ENCODE data around the gene TALDO1.

Gene TALDO1

DNA sequence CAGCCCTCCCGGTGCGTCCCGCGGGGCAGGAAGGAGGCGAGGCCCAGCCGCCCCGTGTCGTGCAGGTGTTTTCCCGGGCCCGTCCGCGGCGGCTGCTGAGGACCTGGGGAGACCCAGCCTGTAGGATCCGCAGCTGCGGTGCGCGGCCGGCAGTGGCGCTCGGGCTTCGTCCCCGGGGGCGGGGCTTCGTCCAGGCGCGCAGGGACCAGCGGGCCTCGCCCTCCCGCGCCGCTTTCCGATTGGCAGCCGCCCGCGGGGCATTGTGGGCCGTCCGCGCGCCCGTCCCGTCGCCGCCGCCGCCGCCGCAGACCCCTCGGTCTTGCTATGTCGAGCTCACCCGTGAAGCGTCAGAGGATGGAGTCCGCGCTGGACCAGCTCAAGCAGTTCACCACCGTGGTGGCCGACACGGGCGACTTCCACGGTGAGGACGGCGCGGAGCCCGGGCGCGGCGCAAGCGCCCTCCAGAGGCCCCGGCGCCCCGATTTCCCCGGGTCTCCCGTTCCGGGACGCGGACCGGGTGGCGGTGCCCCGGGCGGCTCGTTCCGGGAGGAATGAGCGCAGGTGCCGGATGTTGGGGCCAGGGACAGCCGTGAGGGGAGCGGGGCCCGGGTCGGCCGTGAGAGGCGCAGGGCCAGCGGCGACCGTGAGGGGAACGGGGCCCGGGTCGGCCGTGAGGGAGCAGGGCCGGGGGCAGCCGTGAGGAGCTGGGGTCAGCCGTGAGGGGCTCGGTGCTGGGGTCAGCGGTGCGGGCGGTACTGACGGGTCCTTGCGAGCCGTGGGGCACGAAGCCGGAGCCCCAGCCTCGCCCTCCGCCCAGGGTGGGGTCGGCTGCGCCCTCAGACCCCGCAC lies at the start of gene TALDO1:
TSS of gene TALDO1 (plus strand) at position 307 of the 849 bp plus-strand sequence. CDS start at position 325, 18 bp downstream.
- peak; percentile 80 for DNase-seq

DNA sequence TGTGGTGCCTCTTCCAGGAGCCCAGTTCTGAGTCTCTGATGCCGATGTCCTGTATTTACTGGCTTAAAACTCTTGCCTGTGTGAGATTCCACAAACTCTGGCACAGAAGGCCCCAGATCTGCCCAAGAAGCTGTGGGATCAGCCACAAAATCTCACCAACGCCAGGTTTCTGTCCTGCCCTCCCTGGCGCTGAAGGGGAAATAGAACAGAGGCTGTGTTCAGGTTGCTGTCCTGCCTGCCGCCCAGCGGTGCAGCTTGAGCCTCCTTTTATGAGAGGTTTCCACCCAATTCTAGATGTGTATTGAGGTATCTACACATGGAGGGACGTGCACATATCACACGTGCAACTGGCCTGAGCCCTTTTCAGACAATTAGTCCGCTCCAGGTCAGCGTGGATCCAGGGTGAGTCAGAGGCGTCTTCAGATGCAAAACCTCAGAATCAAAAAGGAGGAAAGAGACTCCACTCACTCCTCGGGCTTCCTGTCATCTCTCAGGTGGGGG lies 49.4 kb upstream of the TALDO1 start:
- DNase-seq = peak; percentile 53

DNA sequence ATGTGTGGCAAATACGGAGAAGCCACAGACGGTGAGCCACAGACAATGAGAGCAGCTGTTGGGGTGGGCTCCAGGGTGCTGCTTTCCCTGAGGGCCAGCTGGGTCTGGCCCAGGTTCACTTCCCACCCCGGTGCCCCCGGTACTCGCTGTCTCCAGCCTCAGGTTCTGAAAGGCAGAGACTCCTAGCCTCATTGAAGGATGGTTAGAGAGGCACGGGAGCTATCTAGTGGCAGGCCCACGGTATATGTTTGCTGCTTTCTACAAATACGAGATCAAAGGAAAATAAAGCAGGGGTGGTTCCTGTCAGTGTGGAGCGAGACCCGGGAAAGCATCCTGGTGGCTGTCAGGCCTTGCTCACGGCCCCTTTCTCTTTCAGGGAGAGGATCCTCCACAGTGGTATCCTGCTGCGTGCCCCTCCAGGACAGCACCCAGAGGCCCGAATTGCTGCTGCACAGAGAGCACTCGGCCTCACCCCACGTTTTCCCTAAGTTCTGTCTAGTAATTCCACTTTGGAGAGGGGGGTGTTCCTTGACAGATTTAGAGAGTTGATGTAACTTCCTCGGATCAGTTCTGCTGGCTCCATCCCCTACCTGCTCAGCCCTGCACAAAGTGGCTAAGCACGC lies 48.7 kb upstream of the TALDO1 start:
- no peak for DNase-seq

DNA sequence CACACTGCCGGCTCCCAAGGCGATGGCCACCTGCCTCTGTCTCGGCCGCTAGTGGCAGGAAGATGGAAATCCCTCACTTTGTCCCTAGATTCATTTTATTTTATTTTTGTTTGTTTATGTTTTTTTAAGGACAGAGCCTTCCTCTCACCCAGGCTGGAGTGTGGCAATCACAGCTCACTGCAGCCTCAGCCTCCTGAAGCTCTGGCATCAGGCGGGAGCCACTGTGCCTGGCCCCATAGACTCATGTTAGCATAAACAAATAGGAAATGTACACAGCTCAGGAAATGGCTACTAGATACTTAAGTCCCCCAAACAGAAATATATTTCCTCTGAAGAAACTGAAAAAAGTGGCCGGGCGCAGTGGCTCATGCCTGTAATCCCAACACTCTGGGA lies 48.2 kb upstream of the TALDO1 start:
- no peak for DNase-seq

DNA sequence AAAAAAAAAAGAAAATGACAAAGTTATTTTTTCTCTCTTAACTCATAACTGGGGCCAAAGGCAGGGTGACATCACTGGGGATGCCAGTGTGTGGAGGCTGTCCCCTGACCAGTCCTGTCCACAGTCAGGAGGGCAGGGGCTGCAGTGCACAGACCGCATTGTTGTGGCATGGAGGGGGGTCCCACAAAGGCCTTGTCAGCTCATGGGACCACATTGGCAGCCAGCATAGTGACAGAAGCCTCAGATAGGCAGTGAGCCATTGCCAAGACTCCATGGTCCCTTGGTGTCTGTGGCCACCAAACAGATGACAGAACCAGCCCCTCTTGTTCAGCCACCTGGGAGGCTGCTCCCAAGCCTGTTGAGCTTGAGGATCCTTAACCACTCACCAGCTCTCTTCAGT lies 47.5 kb upstream of the TALDO1 start:
- no peak for DNase-seq

DNA sequence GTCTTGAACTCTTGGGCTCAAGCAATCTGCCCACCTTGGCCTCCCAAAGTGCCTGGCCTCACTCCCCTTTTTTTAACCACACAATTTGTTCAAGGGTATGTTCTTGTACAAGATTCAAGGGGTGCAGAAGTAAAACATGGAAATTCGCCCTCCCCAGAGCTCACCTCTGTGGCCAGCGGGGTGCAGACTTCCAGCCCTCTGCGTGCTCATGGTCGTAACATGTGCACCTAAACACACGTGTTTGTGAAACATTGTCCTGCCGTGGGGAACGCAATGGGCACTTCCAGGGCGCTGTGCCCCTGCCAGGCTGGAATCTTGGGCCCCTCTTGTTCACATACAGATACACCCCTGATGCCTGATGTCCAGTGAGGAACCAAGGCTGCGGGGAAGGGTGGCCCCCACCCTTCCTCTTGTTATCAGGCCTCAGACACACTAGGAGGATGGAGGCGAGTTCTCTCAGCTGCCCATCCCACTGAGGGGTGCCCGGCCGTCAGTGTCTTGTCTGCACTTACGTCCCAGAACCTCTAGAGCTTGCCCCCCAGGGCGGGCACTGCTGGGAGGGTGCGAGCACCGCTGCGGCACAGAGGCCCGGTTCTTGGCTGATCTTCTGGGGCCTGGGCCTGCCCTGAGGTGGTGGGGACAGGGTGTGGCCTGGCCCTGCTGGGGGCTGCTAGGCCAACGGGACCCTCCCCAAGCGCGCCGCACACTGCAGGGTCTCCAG lies 45.4 kb upstream of the TALDO1 start:
- DNase-seq = no peak

DNA sequence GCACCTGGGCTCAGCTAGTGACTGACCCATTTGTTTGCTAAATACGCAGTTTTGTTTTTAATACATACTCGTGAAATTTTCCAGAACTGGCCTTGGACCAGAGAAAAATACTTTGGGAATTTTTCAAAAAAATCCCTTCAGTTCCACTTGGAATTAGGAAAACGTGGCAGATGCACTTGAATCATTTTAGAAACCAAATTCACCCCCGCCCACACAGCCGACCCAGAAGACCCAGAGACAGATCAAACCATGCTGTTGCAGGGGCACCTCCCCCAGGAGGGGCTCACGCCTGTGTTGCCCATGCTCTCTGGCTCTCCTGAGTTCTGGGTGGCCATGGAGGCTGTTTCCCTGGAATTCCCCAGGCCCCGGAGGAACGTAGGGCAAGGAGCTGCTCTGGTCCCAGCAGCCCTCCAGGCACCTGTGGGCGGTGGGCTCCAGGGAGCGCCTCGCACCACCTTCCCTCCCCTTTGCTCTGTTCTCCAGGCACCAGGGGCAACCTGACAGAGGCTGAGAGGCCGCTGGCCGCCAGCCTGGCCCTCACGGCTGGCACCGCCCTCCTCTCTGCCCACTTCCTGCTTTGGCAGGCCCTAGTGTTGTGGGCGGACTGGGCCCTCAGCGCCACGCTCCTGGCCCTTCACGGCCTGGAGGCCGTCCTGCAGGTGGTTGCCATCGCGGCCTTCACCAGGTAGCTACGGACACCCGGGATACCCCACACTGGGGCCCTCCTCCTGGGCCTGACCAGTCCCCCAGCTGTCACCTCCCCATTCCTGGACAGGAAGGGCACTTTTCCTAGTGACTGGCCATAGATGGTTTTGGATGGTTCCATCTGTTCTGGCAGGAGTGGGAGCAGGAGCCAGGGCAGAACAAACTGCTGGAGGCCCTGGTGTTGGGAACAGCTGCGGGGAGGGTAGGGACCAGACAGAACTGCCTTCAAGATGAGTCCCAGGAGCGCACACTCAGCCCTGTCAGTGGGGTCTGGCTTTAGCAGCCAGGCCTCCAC lies 44.5 kb upstream of the TALDO1 start:
- DNase-seq = no peak

DNA sequence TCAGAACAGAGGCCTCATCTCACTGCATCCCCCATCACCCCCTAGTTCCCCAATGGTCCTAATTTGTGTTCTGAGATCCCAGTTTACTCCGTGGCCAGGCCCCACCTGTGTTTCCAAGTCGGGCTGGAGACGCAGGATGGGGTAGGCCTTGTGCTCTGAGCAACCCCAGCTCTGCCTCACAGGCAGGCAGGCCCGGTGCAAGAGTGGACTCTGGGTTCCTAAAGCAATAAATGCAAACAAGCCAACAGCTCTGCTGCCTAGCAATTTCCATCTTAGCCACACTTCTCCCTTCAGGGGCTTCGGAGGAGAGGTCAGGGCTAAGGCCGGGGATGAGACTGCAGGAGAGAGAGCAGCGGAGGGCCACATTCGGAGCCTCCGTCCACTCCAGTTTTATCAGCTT lies 43.8 kb upstream of the TALDO1 start:
- no peak for DNase-seq

DNA sequence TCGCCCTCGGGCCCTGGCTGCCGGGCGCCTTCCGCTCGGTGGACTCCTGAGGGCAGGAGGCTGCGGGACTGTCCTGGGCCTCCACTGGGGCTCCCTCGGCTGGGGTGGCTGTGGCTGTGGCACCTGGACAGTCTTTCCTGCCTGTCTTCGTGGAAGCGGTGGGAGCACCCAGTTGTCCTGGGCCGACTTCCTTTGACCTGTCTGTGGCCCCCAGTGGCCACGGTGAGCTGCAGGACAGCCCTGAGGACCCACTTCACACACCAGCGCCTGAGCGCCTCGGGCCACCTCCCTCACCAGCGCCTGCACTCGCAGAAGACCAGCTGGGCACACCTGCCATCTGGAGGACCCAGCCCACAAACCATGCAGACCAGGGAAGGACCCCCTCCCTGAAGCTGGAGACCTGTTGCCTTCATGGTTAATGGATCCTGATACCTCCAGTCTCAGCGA lies 43.0 kb upstream of the TALDO1 start:
- DNase-seq = no peak

DNA sequence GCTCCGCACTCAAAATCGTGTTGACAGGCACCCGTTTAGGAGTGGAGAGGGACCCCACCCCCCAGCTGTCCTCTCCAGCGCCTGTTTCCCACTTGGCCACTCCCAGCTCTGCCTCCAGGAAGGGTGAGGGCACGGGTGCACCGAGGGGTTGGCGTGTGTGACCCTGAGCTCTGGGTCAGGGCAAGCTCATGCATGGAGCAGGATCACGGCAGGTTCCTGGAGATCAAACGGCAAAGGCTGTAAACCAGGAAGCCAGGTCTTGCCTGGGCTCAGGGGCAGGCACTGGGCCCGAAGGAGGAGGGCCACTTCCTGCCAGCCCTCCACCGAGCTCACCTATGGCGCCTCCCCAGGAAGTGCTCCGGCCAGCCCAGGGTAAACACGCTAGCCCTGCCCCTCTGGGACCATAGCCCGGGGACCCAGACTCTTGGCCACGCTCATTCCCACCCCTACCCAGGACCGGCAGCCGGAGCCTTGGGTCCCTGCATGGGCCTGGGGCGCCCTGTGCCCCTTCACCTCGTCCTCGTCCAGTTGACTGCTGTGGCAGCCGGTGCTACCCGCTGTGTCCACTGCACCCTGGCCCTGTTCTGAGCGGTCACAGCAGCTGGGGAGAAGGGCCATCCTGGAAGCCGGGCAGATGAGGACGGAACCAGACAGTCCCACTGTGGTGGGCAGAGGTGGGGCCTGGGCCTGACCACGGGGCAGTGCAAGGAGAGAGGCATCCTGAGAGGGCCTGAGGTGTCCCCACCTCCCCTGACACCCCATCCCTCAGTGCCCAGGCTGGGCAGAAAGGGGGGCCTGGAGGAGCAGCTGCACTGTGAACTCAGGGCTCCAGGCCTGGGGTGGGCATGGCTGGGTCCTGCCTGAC lies 42.3 kb upstream of the TALDO1 start:
- DNase-seq = no peak

DNA sequence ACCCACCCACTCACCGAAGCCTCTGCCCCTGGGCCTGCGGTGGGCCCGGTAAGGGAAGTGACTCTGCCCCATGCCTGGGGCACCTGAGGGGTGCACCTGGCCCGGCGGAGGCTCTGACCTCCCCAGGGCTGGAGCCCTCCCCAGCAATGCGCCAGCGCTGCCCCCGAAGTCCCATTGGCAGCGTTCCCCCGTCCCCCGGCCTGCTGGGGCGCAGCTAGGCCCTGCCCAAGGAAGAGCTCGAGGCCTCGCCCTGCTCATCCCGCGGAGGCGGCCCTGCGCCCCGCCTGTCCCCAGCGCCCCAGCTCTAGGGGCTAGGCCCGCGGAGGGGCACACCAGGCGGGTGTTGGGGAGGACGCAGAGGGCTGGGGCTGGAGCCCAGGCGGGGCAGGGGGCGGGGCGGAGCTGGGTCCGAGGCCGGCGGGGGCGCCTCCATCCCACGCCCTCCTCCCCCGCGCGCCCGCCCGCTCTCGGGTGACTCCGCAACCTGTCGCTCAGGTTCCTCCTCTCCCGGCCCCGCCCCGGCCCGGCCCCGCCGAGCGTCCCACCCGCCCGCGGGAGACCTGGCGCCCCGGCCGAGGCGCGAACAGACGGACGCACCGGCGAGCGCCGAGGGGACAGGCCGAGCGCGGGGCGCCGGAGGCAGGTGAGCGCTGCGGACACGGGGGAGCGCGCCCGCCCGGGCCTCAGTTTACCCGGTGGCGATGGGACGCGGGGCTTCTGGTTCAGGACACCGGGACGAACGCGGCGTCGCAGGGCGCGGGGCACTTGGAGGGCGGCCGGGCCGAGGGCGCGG lies 41.4 kb upstream of the TALDO1 start, which contains the start of gene EPS8L2:
TSS of gene EPS8L2 (plus strand) at position 586 of the 793 bp plus-strand sequence. CDS start 3,177 bp downstream, outside the sequence.
- no peak for DNase-seq

DNA sequence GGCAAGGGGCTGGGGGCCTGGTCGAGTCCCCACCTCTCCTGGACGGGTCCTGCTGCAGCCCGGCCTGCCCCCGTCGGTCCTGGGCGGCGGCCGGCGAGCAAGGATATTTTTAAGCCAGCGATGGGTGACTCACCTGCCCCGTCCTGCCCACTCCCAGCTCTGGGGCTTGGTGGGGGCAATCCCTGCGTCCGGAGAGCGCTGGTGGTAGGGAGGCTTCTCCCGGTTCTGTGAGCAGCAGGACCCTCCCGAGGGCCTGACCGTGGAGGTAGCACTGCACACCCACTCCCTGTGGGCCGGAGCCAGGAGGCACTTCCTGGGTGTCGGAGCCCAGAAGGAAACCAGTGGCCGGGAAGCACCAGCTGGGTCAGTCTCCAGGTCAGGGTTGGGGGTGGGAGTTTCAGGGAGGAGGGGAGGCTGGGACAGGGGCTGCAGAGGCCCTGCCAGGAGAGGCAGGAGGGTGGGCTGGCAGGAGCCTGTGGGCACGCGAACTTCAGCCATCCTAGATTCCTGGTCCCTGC lies 40.8 kb upstream of the TALDO1 start:
- peak; percentile 29 for DNase-seq

DNA sequence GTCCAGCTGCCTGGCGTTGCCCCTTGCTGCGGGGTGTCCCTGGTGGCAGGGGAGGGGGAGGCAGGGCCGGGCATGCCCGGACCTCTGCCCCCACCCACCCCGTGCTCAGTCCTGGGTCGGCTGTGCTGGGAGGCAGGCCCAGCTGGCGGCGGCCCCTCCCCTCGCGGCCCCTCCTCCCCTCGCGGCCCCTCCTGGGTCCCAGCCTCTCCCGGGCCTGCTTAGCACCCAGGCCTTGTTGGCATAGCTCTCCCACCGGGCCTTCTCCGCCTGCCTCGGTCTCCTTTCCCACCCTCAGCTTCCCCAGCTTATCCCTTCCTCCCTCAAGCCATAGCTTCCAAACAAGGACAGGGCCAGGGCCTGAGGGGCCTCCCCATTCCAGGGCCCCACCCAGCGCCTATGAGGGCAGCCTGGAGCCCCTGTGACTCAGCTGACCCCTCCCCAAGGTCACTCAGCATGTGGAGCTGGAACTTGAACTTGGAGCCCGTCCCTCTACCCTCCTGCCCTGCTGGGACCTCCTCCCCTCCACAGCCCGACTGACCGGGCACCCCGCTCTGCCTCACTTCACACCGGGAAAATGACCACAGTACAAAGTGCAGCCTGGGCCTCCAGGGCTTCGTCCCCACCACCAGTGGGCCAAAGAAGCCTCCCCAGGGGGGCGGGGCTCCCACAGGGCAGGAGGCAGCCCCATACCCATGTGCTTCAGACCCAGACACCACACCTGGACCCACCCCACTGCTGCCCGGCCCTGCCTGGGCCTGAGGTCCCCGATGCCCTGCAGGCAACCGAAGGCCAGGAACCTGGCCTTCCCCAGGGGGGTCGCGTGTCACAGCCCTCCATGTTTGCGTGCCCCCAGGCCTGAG lies 40.1 kb upstream of the TALDO1 start:
- peak; percentile 26 for DNase-seq

DNA sequence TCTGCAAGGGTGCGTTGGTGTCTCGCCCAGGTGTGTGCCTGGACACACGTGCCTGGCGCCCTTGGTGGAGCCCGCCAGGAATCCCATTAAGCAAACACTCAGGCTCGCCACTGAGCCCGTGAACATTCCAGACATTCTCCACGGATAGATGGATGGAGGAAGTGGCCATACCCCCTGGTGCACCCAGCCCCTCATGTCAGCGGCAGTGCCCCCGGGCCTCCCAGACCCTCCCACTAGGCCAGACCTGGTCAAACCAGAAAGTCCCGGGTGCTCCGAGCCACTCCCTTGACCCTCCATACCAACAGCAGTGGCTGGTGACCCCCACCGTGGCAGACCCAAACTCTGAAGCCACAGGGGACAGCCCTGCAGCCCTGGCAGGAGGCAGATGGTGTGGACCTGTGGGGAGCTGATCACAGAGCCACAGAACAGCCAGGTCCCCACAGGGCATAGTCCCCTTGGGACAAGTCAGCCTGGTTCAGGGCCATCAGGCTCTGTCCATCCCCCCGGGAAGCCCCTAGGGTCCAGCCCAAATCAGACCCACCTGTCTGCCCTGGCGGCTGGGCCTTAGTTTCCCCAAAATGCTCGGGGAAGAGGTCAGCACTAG lies 39.3 kb upstream of the TALDO1 start:
- DNase-seq = peak; percentile 29

DNA sequence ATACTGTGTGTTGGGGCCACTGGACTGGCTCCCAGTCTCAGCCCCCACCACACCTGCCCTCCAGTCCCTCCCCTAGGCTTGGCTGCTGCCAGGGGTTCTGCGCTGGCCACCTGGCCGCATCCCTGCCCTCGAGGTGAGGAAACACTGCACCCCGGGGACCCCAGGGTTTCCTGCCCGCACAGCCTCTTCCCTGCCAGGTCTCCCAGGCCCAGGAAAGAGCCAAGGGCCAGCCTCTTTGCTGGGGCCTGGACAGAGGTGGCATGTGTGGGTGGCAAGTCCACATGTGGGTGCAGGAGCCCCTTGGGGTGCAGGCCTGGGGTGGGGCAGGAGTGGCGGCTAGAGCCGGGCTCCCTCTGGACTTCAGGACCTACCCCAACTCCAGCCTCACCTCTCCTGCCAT lies 38.8 kb upstream of the TALDO1 start:
- DNase-seq = no peak

DNA sequence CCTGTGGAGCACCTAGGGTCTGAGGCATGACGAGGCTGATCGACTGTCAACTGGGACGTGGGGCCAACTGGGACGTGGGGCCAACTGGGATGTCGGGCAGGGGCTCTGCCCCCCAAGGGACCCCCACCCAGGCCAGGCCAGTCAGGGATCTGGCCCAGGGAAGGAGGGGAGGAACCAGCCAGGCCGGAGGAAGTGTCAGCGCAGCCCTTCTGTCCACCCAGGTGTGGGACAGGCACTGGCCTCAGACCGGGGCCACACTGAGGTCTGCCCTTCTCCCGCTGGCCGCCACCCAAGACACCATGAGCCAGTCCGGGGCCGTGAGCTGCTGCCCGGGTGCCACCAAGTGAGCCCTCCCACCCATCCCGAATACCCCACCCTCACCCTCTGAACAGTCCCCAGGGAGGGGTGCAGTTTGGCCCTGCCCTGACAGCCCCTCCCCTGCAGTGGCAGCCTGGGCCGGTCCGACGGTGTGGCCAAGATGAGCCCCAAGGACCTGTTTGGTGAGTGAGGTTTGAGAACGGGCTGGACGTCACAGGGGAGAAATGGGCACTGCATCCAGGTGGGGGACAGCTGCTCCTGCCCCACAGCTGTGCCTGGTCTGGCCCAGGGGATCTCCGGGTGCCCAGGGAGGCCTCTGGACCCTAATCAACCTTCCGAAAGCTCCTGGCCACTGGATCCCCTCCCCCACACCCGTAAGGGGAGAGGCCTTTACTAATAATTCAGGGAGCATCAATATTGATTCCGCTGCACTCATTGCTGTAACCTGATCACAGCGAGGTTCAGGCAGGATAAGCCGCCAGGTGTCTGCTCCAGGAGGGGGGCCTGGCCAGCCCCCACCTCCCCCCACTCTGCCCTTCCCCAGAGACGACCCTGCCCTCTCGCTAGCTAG lies 37.9 kb upstream of the TALDO1 start:
- no peak for DNase-seq

DNA sequence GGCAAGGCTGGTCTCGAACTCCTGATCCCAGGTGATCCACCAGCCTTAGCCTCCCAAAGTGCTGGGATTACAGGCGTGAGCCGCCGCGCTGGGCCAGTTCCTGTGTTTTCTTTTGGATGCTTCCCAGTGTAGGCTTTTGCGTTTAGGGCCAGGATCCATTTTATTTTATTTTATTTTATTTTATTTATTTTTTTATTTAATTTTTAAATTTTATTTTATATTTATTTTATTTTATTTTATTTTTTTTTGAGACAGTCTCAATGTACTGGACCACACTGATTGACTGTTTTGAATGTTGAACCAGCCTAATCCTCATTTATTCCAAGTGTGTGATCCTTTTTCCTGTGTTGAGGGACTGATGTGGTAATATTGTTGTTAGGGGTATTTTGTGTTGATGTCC lies 32.8 kb upstream of the TALDO1 start:
- DNase-seq = no peak

Data from fibroblast of upper back skin (primary cell).